ENCODE measurements around the gene MAJIN.
"Not testable (repeated sequence)": the region's sequence is repeated elsewhere in the genome, so short reads cannot be mapped to it uniquely, and the experiment has no call there.

The MAJIN gene

GRCh38 chr11:64971421-64972233 is at the start of gene MAJIN:
Gene MAJIN (minus strand): TSS chr11:64972108. CDS start chr11:64959405, 12,703 bp downstream.
- peak; percentile 89 for DNase-seq (ENCODE audit: low spot score)

GRCh38 chr11:65021509-65021908 is 49.6 kb upstream of the MAJIN start:
- no peak for DNase-seq (ENCODE audit: low spot score)

- no peak for DNase-seq (ENCODE audit: low spot score)
These were observed 49.1 kb upstream of the MAJIN start for GRCh38 chr11:65021003-65021402.

GRCh38 chr11:65019824-65020223 is 47.9 kb upstream of the MAJIN start:
- no peak for DNase-seq (ENCODE audit: low spot score)

GRCh38 chr11:65017937-65018336 is 46.0 kb upstream of the MAJIN start:
- DNase-seq (ENCODE audit: low spot score) = no peak

GRCh38 chr11:65016705-65017104 is 44.8 kb upstream of the MAJIN start:
- no peak for DNase-seq (ENCODE audit: low spot score)

GRCh38 chr11:65014726-65015227 is 42.9 kb upstream of the MAJIN start:
- no peak for DNase-seq (ENCODE audit: low spot score)

GRCh38 chr11:65013888-65014725 is 42.2 kb upstream of the MAJIN start, which contains the start of gene ARL2:
Gene ARL2 (plus strand): TSS chr11:65014160. CDS start chr11:65014208, 48 bp downstream.
- peak; percentile 94 for DNase-seq (ENCODE audit: low spot score)

GRCh38 chr11:65013130-65013887 is 41.4 kb upstream of the MAJIN start:
- DNase-seq (ENCODE audit: low spot score) = peak; percentile 96

GRCh38 chr11:65008873-65009272 is 37.0 kb upstream of the MAJIN start:
- DNase-seq (ENCODE audit: low spot score) = no peak

- no peak for DNase-seq (ENCODE audit: low spot score)
These were observed 36.1 kb upstream of the MAJIN start for GRCh38 chr11:65008016-65008415.

- DNase-seq (ENCODE audit: low spot score) = not testable (repeated sequence)
These were observed 32.1 kb upstream of the MAJIN start for GRCh38 chr11:65003968-65004367.

- peak; percentile 66 for DNase-seq (ENCODE audit: low spot score)
These were observed 31.4 kb upstream of the MAJIN start for GRCh38 chr11:65003282-65003681.

- no peak for DNase-seq (ENCODE audit: low spot score)
These were observed 30.8 kb upstream of the MAJIN start for GRCh38 chr11:65002706-65003105.

- DNase-seq (ENCODE audit: low spot score) = no peak
These were observed 27.6 kb upstream of the MAJIN start for GRCh38 chr11:64999478-64999877.

- DNase-seq (ENCODE audit: low spot score) = no peak
These were observed 27.0 kb upstream of the MAJIN start for GRCh38 chr11:64998690-64999431.

- no peak for DNase-seq (ENCODE audit: low spot score)
These were observed 26.2 kb upstream of the MAJIN start for GRCh38 chr11:64998141-64998540.

- DNase-seq (ENCODE audit: low spot score) = peak; percentile 74
These were observed 24.9 kb upstream of the MAJIN start, which contains the start of gene BATF2 for GRCh38 chr11:64996710-64997380. Gene BATF2 (minus strand): TSS chr11:64996971. CDS start chr11:64996914, 57 bp downstream.

- no peak for DNase-seq (ENCODE audit: low spot score)
These were observed 24.4 kb upstream of the MAJIN start for GRCh38 chr11:64996327-64996709.

GRCh38 chr11:64994318-64994717 is 22.4 kb upstream of the MAJIN start:
- DNase-seq (ENCODE audit: low spot score) = no peak
